MCF 10A (cell line): Measurements from ENCODE around the gene KSR1. TPM values are rescaled to one million over a fixed set of nuclear protein-coding genes. Genes with fewer than 3 reads are reported as not detected.

Experiments
- BruUV-seq: library from RNA; stranded (reverse); fragments of 400-500 nt; replicated peaks from 2 replicates; lab custom pipeline; 2021; lab: Mats Ljungman, UMichigan
- CTCF ChIA-PET: fragments of 300-600 bp; sonication (Branson Sonifier 250); formaldehyde crosslinking; extraction: SDS; loops from one replicate; lab custom pipeline; 2021; ENCODE audit warnings: antibody characterized with exemption, inconsistent platforms; lab: Yijun Ruan, JAX
- POLR2A ChIA-PET: fragments of 300-600, 350-650 bp; sonication (Branson Sonifier 250); formaldehyde crosslinking; extraction: SDS; loops from one replicate; lab custom pipeline; 2020; ENCODE audit warnings: antibody characterized with exemption, inconsistent platforms; lab: Yijun Ruan, JAX
- DNase-seq: peaks from one replicate; pipeline ENCODE4 v3.0.0-alpha.2; 2018; ENCODE audit not compliant: unreplicated experiment
- H3K27ac Mint-ChIP-seq: one replicate; pipeline ENCODE4 v1.8.0; 2022; ENCODE audit warnings: mild to moderate bottlenecking, low read depth, mixed read lengths; ENCODE audit not compliant: unreplicated experiment
- H3K27me3 Mint-ChIP-seq: one replicate; pipeline ENCODE4 v1.8.0; 2022; ENCODE audit warnings: mixed read lengths; ENCODE audit not compliant: insufficient read depth, unreplicated experiment
- H3K36me3 Mint-ChIP-seq: one replicate; pipeline ENCODE4 v1.8.0; 2022; ENCODE audit warnings: mild to moderate bottlenecking, moderate library complexity, mixed read lengths; ENCODE audit not compliant: insufficient read depth, unreplicated experiment
- H3K4me1 Mint-ChIP-seq: one replicate; pipeline ENCODE4 v1.8.0; 2022; ENCODE audit warnings: mixed read lengths; ENCODE audit not compliant: insufficient read depth, unreplicated experiment
- H3K4me3 Mint-ChIP-seq: one replicate; pipeline ENCODE4 v1.8.0; 2022; ENCODE audit warnings: mild to moderate bottlenecking, moderate library complexity, mixed read lengths; ENCODE audit not compliant: unreplicated experiment
- H3K9me3 Mint-ChIP-seq: one replicate; pipeline ENCODE4 v1.8.0; 2022; ENCODE audit warnings: mixed read lengths; ENCODE audit not compliant: unreplicated experiment
- CTCF ChIP-seq: fragments of 200-600 bp; IDR thresholded peaks from one replicate; pipeline ENCODE4 v1.8.0; 2022; ENCODE audit warnings: antibody characterized with exemption, mild to moderate bottlenecking; ENCODE audit not compliant: unreplicated experiment
- intact Hi-C: fragments of 100-400 bp; cut with micrococcal nuclease; formaldehyde crosslinking; loops from 2 replicates; pipeline ENCODE4 v1.14.1; 2022
- total RNA-seq: library from RNA; stranded (reverse); gene quantifications from 2 replicates; pipeline ENCODE4 v1.2.3, GENCODE V29; 2022

Gene KSR1
- total RNA-seq, 1 experiment from 2014 or later, result 7.2 TPM

GRCh38 chr17:27559506-27560481 is 103.5 kb downstream of the KSR1 start:
- TF ChIP-seq CTCF, result no peak
- H3K4me1 Mint-ChIP-seq, result peaks cover 24% of the 10 kb centered on the region
- intact Hi-C loops, result loop anchor here (10.0 kb wide), 1 partner anchor 105 kb away; the partner anchor contains the start of gene KSR1
- no peak overlapping the region for H3K27ac Mint-ChIP-seq
- no peaks in the 10 kb centered on the region for H3K27me3 Mint-ChIP-seq
- ChIA-PET CTCF (interaction anchor here (0.7 to 2.5 kb wide), 7 partner anchors 10 to 774 kb away, joined by 3 to 13 read pairs (median 4); no protein-coding TSS in a partner anchor), POLR2A (interaction anchor here (1.6 to 1.8 kb wide), 2 partner anchors 19 to 65 kb away, joined by 4 to 9 read pairs; no protein-coding TSS in a partner anchor)
- peak; percentile 90 for DNase-seq
- no peak overlapping the region for H3K4me3 Mint-ChIP-seq
- no TSS peak for BruUV-seq
- no peaks in the 10 kb centered on the region for H3K9me3 Mint-ChIP-seq
- peaks cover 4% of the 10 kb centered on the region for H3K36me3 Mint-ChIP-seq

GRCh38 chr17:27560668-27561067 is 104.4 kb downstream of the KSR1 start:
- no TSS peak for BruUV-seq
- H3K4me1 Mint-ChIP-seq, result peaks cover 24% of the 10 kb centered on the region
- no peak for TF ChIP-seq CTCF
- peaks cover 4% of the 10 kb centered on the region for H3K36me3 Mint-ChIP-seq
- H3K4me3 Mint-ChIP-seq, result no peak overlapping the region
- intact Hi-C loops, result no loop called here
- ChIA-PET POLR2A (interaction anchor here (1.2 to 1.8 kb wide), 3 partner anchors 8 to 66 kb away, joined by 4 to 9 read pairs (median 4); no protein-coding TSS in a partner anchor), CTCF (interaction anchor here (0.7 to 2.5 kb wide), 7 partner anchors 11 to 175 kb away, joined by 3 to 13 read pairs (median 6); no protein-coding TSS in a partner anchor)
- no peaks in the 10 kb centered on the region for H3K27me3 Mint-ChIP-seq
- DNase-seq, result peak; percentile 85
- no peaks in the 10 kb centered on the region for H3K9me3 Mint-ChIP-seq
- H3K27ac Mint-ChIP-seq, result no peak overlapping the region

- Mint-ChIP-seq H3K27ac (no peak overlapping the region), H3K4me1 (peaks cover 24% of the 10 kb centered on the region), H3K27me3 (no peaks in the 10 kb centered on the region), H3K9me3 (no peaks in the 10 kb centered on the region), H3K4me3 (no peak overlapping the region), H3K36me3 (peaks cover 3% of the 10 kb centered on the region)
- BruUV-seq, result no TSS peak
- intact Hi-C loops, result no loop called here
- CTCF ChIA-PET, result interaction anchor here (0.9 to 2.1 kb wide), 7 partner anchors 12 to 325 kb away, joined by 3 to 7 read pairs (median 4); no protein-coding TSS in a partner anchor
- POLR2A ChIA-PET, result interaction anchor here (0.7 to 0.8 kb wide), 2 partner anchors 20 to 29 kb away, joined by 3 read pairs; no protein-coding TSS in a partner anchor
- no peak for TF ChIP-seq CTCF
- peak; percentile 40 for DNase-seq
Measured at GRCh38 chr17:27562777-27563455, 106.7 kb downstream of the KSR1 start.
